ENCODE results near the gene GLRA1. TPM values are rescaled to one million over a fixed set of nuclear protein-coding genes. Genes with fewer than 3 reads are reported as not detected.

GLRA1 gene
- total and polyA plus RNA-seq, 4 donors: not detected

DNA sequence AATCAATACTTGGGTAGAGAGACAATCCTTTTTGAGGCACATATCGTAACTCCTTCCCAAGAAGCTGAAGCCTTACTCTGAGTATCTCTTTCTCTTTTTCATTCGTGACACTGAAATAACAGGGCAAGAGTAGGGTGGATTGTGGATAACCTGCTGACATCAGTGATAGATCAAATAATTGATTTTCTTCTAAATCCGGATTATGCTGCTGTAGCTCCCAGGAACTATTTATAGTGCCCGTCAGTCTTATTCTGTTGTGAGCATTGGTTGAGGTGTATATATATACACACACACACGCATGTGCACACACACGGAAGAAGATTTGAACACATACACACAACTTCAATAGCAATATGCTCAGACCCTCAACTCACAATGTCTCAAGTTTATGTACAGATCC is 43.2 kb upstream of the GLRA1 start:
- 81% methylated on average over 6 of the region's 6 CpGs for WGBS
- Histone ChIP-seq H3K9ac (ENCODE audit: low read depth in 1 of 2, low read length in 2 of 2) (no peak overlapping the region), H3K27me3 (ENCODE audit: control insufficient read depth in 4 of 4, insufficient read depth in 4 of 4, low read length in 3 of 4) (no peaks in the 10 kb centered on the region), H3K9me3 (ENCODE audit: control insufficient read depth in 4 of 4, low read length in 3 of 4) (no peaks in the 10 kb centered on the region), H3K36me3 (ENCODE audit: control insufficient read depth in 4 of 4, insufficient read depth in 3 of 4, low read depth in 1 of 4, low read length in 3 of 4) (no peaks in the 10 kb centered on the region), H3K4me1 (ENCODE audit: control insufficient read depth in 4 of 4, insufficient read depth in 4 of 4, low read length in 3 of 4) (no peaks in the 10 kb centered on the region), H3K27ac (ENCODE audit: low read depth in 1 of 2, low read length in 2 of 2) (no peak overlapping the region), H3K4me3 (ENCODE audit: low read depth in 1 of 3, low read length in 3 of 3) (no peak overlapping the region)
- DNase-seq (ENCODE audit: low spot score): no peak
- TF ChIP-seq FOXA2 (IDR thresholded peaks at IDR 0.05): no peak
- TF ChIP-seq HNF4G (IDR thresholded peaks at IDR 0.05): no peak
- TF ChIP-seq RAD21 (IDR thresholded peaks at IDR 0.05): no peak
- no peak for TF ChIP-seq HNF4A (conservative IDR thresholded peaks at IDR 0.05)
- TF ChIP-seq, protein P1, sequence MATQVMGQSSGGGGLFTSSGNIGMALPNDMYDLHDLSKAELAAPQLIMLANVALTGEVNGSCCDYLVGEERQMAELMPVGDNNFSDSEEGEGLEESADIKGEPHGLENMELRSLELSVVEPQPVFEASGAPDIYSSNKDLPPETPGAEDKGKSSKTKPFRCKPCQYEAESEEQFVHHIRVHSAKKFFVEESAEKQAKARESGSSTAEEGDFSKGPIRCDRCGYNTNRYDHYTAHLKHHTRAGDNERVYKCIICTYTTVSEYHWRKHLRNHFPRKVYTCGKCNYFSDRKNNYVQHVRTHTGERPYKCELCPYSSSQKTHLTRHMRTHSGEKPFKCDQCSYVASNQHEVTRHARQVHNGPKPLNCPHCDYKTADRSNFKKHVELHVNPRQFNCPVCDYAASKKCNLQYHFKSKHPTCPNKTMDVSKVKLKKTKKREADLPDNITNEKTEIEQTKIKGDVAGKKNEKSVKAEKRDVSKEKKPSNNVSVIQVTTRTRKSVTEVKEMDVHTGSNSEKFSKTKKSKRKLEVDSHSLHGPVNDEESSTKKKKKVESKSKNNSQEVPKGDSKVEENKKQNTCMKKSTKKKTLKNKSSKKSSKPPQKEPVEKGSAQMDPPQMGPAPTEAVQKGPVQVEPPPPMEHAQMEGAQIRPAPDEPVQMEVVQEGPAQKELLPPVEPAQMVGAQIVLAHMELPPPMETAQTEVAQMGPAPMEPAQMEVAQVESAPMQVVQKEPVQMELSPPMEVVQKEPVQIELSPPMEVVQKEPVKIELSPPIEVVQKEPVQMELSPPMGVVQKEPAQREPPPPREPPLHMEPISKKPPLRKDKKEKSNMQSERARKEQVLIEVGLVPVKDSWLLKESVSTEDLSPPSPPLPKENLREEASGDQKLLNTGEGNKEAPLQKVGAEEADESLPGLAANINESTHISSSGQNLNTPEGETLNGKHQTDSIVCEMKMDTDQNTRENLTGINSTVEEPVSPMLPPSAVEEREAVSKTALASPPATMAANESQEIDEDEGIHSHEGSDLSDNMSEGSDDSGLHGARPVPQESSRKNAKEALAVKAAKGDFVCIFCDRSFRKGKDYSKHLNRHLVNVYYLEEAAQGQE (IDR thresholded peaks at IDR 0.05): no peak
- TF ChIP-seq, protein P2, sequence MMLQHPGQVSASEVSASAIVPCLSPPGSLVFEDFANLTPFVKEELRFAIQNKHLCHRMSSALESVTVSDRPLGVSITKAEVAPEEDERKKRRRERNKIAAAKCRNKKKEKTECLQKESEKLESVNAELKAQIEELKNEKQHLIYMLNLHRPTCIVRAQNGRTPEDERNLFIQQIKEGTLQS (IDR thresholded peaks at IDR 0.05): no peak
- no peak for TF ChIP-seq FOXA1 (IDR thresholded peaks at IDR 0.05)
- no peak for TF ChIP-seq GABPA (IDR thresholded peaks at IDR 0.05 in 1 of 2, conservative IDR thresholded peaks at IDR 0.05 in 1 of 2)
- TF ChIP-seq EGR1 (IDR thresholded peaks at IDR 0.05; ENCODE audit: low read depth in 2 of 2): no peak
- no peak for TF ChIP-seq NR2F2 (IDR thresholded peaks at IDR 0.05)
- TF ChIP-seq, protein P3, sequence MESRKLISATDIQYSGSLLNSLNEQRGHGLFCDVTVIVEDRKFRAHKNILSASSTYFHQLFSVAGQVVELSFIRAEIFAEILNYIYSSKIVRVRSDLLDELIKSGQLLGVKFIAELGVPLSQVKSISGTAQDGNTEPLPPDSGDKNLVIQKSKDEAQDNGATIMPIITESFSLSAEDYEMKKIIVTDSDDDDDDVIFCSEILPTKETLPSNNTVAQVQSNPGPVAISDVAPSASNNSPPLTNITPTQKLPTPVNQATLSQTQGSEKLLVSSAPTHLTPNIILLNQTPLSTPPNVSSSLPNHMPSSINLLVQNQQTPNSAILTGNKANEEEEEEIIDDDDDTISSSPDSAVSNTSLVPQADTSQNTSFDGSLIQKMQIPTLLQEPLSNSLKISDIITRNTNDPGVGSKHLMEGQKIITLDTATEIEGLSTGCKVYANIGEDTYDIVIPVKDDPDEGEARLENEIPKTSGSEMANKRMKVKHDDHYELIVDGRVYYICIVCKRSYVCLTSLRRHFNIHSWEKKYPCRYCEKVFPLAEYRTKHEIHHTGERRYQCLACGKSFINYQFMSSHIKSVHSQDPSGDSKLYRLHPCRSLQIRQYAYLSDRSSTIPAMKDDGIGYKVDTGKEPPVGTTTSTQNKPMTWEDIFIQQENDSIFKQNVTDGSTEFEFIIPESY (IDR thresholded peaks at IDR 0.05): no peak

DNA sequence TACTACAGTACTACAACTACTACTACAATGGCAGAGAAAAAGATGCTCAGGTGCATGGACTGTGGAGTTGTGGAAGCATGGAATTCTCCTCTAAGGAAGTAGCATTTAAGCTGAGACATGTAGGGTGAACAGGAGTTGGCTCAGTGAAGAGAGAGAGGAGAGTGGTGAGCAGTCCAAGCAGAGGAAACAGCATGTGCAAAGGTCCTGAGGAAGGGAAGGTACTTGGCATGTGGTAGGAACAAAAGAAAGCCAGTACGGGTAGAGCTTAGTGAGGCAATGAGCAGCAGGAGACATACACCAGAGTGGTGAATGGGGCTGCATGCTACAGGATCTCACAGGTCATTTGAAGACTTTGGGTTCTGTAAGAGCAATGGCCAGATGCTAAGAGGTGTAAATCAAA is 41.4 kb upstream of the GLRA1 start:
- no peaks in the 10 kb centered on the region for H3K4me1 ChIP-seq (ENCODE audit: control insufficient read depth in 4 of 4, insufficient read depth in 4 of 4, low read length in 3 of 4)
- TF ChIP-seq, protein P3 (IDR thresholded peaks at IDR 0.05): no peak
- TF ChIP-seq, protein P2 (IDR thresholded peaks at IDR 0.05): no peak
- TF ChIP-seq HNF4A (conservative IDR thresholded peaks at IDR 0.05): no peak
- no peak for TF ChIP-seq NR2F2 (IDR thresholded peaks at IDR 0.05)
- TF ChIP-seq SP1 (IDR thresholded peaks at IDR 0.05): no peak
- TF ChIP-seq GABPA (IDR thresholded peaks at IDR 0.05 in 1 of 2, conservative IDR thresholded peaks at IDR 0.05 in 1 of 2): no peak
- no peak for TF ChIP-seq TAF1 (conservative IDR thresholded peaks at IDR 0.05)
- no peak for TF ChIP-seq JUND (IDR thresholded peaks at IDR 0.05)
- no peak for TF ChIP-seq HNF4G (IDR thresholded peaks at IDR 0.05)
- TF ChIP-seq, protein P4, sequence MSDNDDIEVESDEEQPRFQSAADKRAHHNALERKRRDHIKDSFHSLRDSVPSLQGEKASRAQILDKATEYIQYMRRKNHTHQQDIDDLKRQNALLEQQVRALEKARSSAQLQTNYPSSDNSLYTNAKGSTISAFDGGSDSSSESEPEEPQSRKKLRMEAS (IDR thresholded peaks at IDR 0.05): no peak
- TF ChIP-seq, protein P1 (IDR thresholded peaks at IDR 0.05): no peak
- TF ChIP-seq FOXA1 (IDR thresholded peaks at IDR 0.05): no peak
- TF ChIP-seq, protein P5, sequence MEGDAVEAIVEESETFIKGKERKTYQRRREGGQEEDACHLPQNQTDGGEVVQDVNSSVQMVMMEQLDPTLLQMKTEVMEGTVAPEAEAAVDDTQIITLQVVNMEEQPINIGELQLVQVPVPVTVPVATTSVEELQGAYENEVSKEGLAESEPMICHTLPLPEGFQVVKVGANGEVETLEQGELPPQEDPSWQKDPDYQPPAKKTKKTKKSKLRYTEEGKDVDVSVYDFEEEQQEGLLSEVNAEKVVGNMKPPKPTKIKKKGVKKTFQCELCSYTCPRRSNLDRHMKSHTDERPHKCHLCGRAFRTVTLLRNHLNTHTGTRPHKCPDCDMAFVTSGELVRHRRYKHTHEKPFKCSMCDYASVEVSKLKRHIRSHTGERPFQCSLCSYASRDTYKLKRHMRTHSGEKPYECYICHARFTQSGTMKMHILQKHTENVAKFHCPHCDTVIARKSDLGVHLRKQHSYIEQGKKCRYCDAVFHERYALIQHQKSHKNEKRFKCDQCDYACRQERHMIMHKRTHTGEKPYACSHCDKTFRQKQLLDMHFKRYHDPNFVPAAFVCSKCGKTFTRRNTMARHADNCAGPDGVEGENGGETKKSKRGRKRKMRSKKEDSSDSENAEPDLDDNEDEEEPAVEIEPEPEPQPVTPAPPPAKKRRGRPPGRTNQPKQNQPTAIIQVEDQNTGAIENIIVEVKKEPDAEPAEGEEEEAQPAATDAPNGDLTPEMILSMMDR (IDR thresholded peaks at IDR 0.05; ENCODE audit: low read depth, low read length, missing input control): no peak
- no peak for TF ChIP-seq FOXA2 (IDR thresholded peaks at IDR 0.05)
- no peak for TF ChIP-seq EGR1 (IDR thresholded peaks at IDR 0.05; ENCODE audit: low read depth in 2 of 2)
- TF ChIP-seq RAD21 (IDR thresholded peaks at IDR 0.05): no peak
- TF ChIP-seq RXRA (IDR thresholded peaks at IDR 0.05): no peak
- TF ChIP-seq YY1 (IDR thresholded peaks at IDR 0.05): no peak
- no peaks in the 10 kb centered on the region for H3K27me3 ChIP-seq (ENCODE audit: control insufficient read depth in 4 of 4, insufficient read depth in 4 of 4, low read length in 3 of 4)
- WGBS: 76% methylated on average over 1 of the region's 1 CpG
- H3K27ac ChIP-seq (ENCODE audit: low read depth in 1 of 2, low read length in 2 of 2): no peak overlapping the region
- H3K9me3 ChIP-seq (ENCODE audit: control insufficient read depth in 4 of 4, low read length in 3 of 4): no peaks in the 10 kb centered on the region
- no peaks in the 10 kb centered on the region for H3K36me3 ChIP-seq (ENCODE audit: control insufficient read depth in 4 of 4, insufficient read depth in 3 of 4, low read depth in 1 of 4, low read length in 3 of 4)
- DNase-seq (ENCODE audit: low spot score): no peak
- no peak overlapping the region for H3K4me3 ChIP-seq (ENCODE audit: low read depth in 1 of 3, low read length in 3 of 3)
- no peak overlapping the region for H3K9ac ChIP-seq (ENCODE audit: low read depth in 1 of 2, low read length in 2 of 2)

Data from liver (tissue), 9 donors.